MCF 10A (cell line): ENCODE results near the gene LRFN4. TPM values are rescaled to one million over a fixed set of nuclear protein-coding genes. Genes with fewer than 3 reads are reported as not detected.

Experiments used
- BruUV-seq: library from RNA; stranded (reverse); fragments of 400-500 nt; replicated peaks from 2 replicates; lab custom pipeline; 2021; lab: Mats Ljungman, UMichigan
- CTCF ChIA-PET: fragments of 300-600 bp; sonication (Branson Sonifier 250); formaldehyde crosslinking; extraction: SDS; loops from one replicate; lab custom pipeline; 2021; ENCODE audit warnings: antibody characterized with exemption, inconsistent platforms; lab: Yijun Ruan, JAX
- POLR2A ChIA-PET: fragments of 300-600, 350-650 bp; sonication (Branson Sonifier 250); formaldehyde crosslinking; extraction: SDS; loops from one replicate; lab custom pipeline; 2020; ENCODE audit warnings: antibody characterized with exemption, inconsistent platforms; lab: Yijun Ruan, JAX
- DNase-seq: peaks from one replicate; pipeline ENCODE4 v3.0.0-alpha.2; 2018; ENCODE audit not compliant: unreplicated experiment
- H3K27ac Mint-ChIP-seq: one replicate; pipeline ENCODE4 v1.8.0; 2022; ENCODE audit warnings: mild to moderate bottlenecking, low read depth, mixed read lengths; ENCODE audit not compliant: unreplicated experiment
- H3K27me3 Mint-ChIP-seq: one replicate; pipeline ENCODE4 v1.8.0; 2022; ENCODE audit warnings: mixed read lengths; ENCODE audit not compliant: insufficient read depth, unreplicated experiment
- H3K36me3 Mint-ChIP-seq: one replicate; pipeline ENCODE4 v1.8.0; 2022; ENCODE audit warnings: mild to moderate bottlenecking, moderate library complexity, mixed read lengths; ENCODE audit not compliant: insufficient read depth, unreplicated experiment
- H3K4me1 Mint-ChIP-seq: one replicate; pipeline ENCODE4 v1.8.0; 2022; ENCODE audit warnings: mixed read lengths; ENCODE audit not compliant: insufficient read depth, unreplicated experiment
- H3K4me3 Mint-ChIP-seq: one replicate; pipeline ENCODE4 v1.8.0; 2022; ENCODE audit warnings: mild to moderate bottlenecking, moderate library complexity, mixed read lengths; ENCODE audit not compliant: unreplicated experiment
- H3K9me3 Mint-ChIP-seq: one replicate; pipeline ENCODE4 v1.8.0; 2022; ENCODE audit warnings: mixed read lengths; ENCODE audit not compliant: unreplicated experiment
- CTCF ChIP-seq: fragments of 200-600 bp; IDR thresholded peaks from one replicate; pipeline ENCODE4 v1.8.0; 2022; ENCODE audit warnings: antibody characterized with exemption, mild to moderate bottlenecking; ENCODE audit not compliant: unreplicated experiment
- intact Hi-C: fragments of 100-400 bp; cut with micrococcal nuclease; formaldehyde crosslinking; loops from 2 replicates; pipeline ENCODE4 v1.14.1; 2022
- total RNA-seq: library from RNA; stranded (reverse); gene quantifications from 2 replicates; pipeline ENCODE4 v1.2.3, GENCODE V29; 2022

LRFN4 gene
- total RNA-seq, 1 experiment from 2014 or later, result 30.4 TPM

DNA sequence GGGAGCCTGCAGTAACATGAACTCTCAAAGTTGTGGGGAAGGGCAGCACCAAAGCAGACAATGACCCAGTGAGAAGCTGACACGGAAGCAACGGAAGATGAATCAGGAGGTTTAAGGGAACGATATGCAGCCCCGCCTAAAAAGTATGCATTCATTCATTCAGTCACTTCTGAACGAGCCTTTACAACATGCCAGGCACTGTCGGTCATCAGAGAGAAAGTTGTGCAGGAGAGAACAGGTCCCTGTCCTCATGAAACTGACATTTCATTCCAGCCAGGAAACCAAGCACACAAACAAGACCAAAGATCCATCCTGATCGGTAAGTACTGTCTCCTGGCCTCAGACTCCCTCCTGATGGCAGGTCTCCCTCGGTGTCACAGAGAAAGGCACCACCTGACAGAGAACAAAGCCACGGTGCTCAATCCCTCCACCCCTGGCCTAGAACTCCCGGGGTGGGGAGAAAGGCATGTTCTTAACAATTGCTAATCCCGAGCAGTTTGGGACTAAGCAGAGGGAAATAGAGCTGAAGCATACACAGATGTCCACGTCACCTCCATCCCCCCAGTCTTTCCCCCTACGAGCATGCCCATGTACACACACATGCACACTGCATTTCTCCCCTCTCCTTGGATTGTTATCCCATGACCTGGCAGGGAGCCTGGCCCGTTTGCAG, 49.3 kb downstream of the LRFN4 start:
- H3K9me3 Mint-ChIP-seq, result no peaks in the 10 kb centered on the region
- peak; percentile 59 for DNase-seq
- CTCF ChIA-PET, result interaction anchor here (0.7 to 0.9 kb wide), 2 partner anchors 28 to 134 kb away, joined by 3 to 4 read pairs; no protein-coding TSS in a partner anchor
- peaks cover 9% of the 10 kb centered on the region for H3K36me3 Mint-ChIP-seq
- no peaks in the 10 kb centered on the region for H3K27me3 Mint-ChIP-seq
- H3K4me1 Mint-ChIP-seq, result peaks cover 37% of the 10 kb centered on the region
- BruUV-seq, result TSS peak; percentile 79
- no peak for TF ChIP-seq CTCF
- POLR2A ChIA-PET, result interaction anchor here (0.7 to 1.5 kb wide), 4 partner anchors 13 to 53 kb away, joined by 3 to 9 read pairs (median 4); partner anchors contain the start of gene PC
- no peak overlapping the region for H3K4me3 Mint-ChIP-seq
- H3K27ac Mint-ChIP-seq, result peak overlapping the region; percentile 82
- intact Hi-C loops, result no loop called here

- ChIA-PET POLR2A (interaction anchor here (1.3 to 2.0 kb wide), 2 partner anchors 9 to 28 kb away, joined by 4 to 8 read pairs; no protein-coding TSS in a partner anchor), CTCF (no interaction called here)
- no TSS peak for BruUV-seq
- peaks cover 9% of the 10 kb centered on the region for H3K36me3 Mint-ChIP-seq
- H3K9me3 Mint-ChIP-seq, result no peaks in the 10 kb centered on the region
- H3K27ac Mint-ChIP-seq, result peak overlapping the region; percentile 82
- peaks cover 30% of the 10 kb centered on the region for H3K4me1 Mint-ChIP-seq
- no peaks in the 10 kb centered on the region for H3K27me3 Mint-ChIP-seq
- intact Hi-C loops, result no loop called here
- H3K4me3 Mint-ChIP-seq, result no peak overlapping the region
- DNase-seq, result no peak
- no peak for TF ChIP-seq CTCF
Observed at GRCh38 chr11:66907751-66908630, 51.1 kb downstream of the LRFN4 start.

DNA sequence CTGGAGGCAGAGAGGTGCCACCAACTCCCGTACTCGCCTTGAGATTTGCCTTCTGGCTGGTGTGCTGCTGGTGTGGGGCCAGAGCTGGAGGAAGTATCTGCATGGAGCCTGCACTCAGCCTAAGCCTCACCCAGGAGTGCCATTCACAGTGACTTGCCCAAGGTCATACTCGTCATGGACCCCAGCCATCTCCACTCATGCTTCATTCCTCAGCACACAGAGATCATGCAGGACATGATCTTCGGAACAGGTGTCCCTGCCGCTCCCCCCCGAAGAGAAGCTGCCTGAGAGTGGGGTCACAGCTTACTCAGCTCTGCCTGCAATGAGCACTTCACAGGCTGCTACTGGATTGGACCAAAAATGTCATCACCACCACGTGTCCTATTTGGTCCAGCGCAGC, 52.3 kb downstream of the LRFN4 start:
- DNase-seq, result no peak
- H3K4me1 Mint-ChIP-seq, result peaks cover 26% of the 10 kb centered on the region
- no TSS peak for BruUV-seq
- H3K27me3 Mint-ChIP-seq, result no peaks in the 10 kb centered on the region
- H3K9me3 Mint-ChIP-seq, result no peaks in the 10 kb centered on the region
- H3K4me3 Mint-ChIP-seq, result no peak overlapping the region
- no peak for TF ChIP-seq CTCF
- ChIA-PET POLR2A (interaction anchor here (0.5 to 2.0 kb wide), 6 partner anchors 8 to 641 kb away, joined by 3 to 8 read pairs (median 3); partner anchors contain the start of gene RAB1B), CTCF (interaction anchor here (0.9 kb wide), 1 partner anchor 9 kb away, joined by 4 read pairs; no protein-coding TSS in a partner anchor)
- intact Hi-C loops, result no loop called here
- H3K27ac Mint-ChIP-seq, result no peak overlapping the region
- peaks cover 9% of the 10 kb centered on the region for H3K36me3 Mint-ChIP-seq

- Mint-ChIP-seq H3K9me3 (no peaks in the 10 kb centered on the region), H3K4me3 (no peak overlapping the region), H3K27ac (no peak overlapping the region), H3K36me3 (peaks cover 9% of the 10 kb centered on the region), H3K27me3 (no peaks in the 10 kb centered on the region), H3K4me1 (peaks cover 17% of the 10 kb centered on the region)
- no peak for DNase-seq
- POLR2A ChIA-PET, result no interaction called here
- BruUV-seq, result no TSS peak
- TF ChIP-seq CTCF, result no peak
- intact Hi-C loops, result no loop called here
- CTCF ChIA-PET, result interaction anchor here (0.9 to 1.4 kb wide), 2 partner anchors 8 to 144 kb away, joined by 4 read pairs; no protein-coding TSS in a partner anchor
Observed at GRCh38 chr11:66910016-66910415, 53.2 kb downstream of the LRFN4 start.
